Activated T-helper 1 cell treated with anti-CD3 and anti-CD28 coated beads, Interleukin-2, amount 50 U/mL, for 16 hours (primary cell): ENCODE data around the gene GCHFR.

ENCODE experiments used
- DNase-seq, 2 donors: peaks; one replicate each; pipeline ENCODE4 v3.0.0-alpha.2; 2020; ENCODE audit warnings: low read depth in 1 of 2, low spot score in 1 of 2

Gene GCHFR

GRCh38 chr15:40763801-40764628 is at the start of gene GCHFR:
Gene GCHFR, plus strand, starts transcription at chr15:40764068. Its CDS starts 113 bp downstream, at chr15:40764181.
- peak; percentile 34 to 61 for DNase-seq

- no peak for DNase-seq
Observed at GRCh38 chr15:40714144-40714543, 49.7 kb upstream of the GCHFR start.

- DNase-seq = no peak
Observed at GRCh38 chr15:40716165-40716564, 47.7 kb upstream of the GCHFR start.

- DNase-seq = no peak
Observed at GRCh38 chr15:40721701-40722100, 42.2 kb upstream of the GCHFR start.

- DNase-seq = no peak
Observed at GRCh38 chr15:40722354-40722753, 41.5 kb upstream of the GCHFR start.

- DNase-seq = no peak
Observed at GRCh38 chr15:40722934-40723333, 40.9 kb upstream of the GCHFR start.

GRCh38 chr15:40723919-40724318 is 39.9 kb upstream of the GCHFR start:
- no peak for DNase-seq

- DNase-seq = no peak
Observed at GRCh38 chr15:40731034-40731433, 32.8 kb upstream of the GCHFR start.

- DNase-seq = no peak
Observed at GRCh38 chr15:40736575-40736974, 27.3 kb upstream of the GCHFR start.

GRCh38 chr15:40737048-40737447 is 26.8 kb upstream of the GCHFR start:
- DNase-seq = no peak

- no peak for DNase-seq
Observed at GRCh38 chr15:40739047-40739446, 24.8 kb upstream of the GCHFR start.

GRCh38 chr15:40739854-40740253 is 24.0 kb upstream of the GCHFR start:
- DNase-seq = no peak

- DNase-seq = no peak
Observed at GRCh38 chr15:40743485-40743901, 20.4 kb upstream of the GCHFR start.

- DNase-seq = peak; percentile 34 to 47
Observed at GRCh38 chr15:40743921-40744814, 19.7 kb upstream of the GCHFR start.

GRCh38 chr15:40744815-40745152 is 19.1 kb upstream of the GCHFR start:
- DNase-seq = no peak

GRCh38 chr15:40746916-40747418 is 16.9 kb upstream of the GCHFR start:
- DNase-seq = no peak

- DNase-seq = no peak
Observed at GRCh38 chr15:40747685-40748631, 15.9 kb upstream of the GCHFR start.

GRCh38 chr15:40749151-40749630 is 14.7 kb upstream of the GCHFR start:
- no peak for DNase-seq

- no peak for DNase-seq
Observed at GRCh38 chr15:40750885-40751284, 13.0 kb upstream of the GCHFR start.

GRCh38 chr15:40751745-40752144 is 12.1 kb upstream of the GCHFR start:
- DNase-seq = no peak

- DNase-seq = peak in 1 of 2 donors; percentile 11
Observed at GRCh38 chr15:40754574-40754882, 9.3 kb upstream of the GCHFR start.
